Activated T-cell treated with anti-CD3 and anti-CD28 coated beads for 4 hours (primary cell): ENCODE measurements around the gene GIMAP5.

Experiments
- DNase-seq: peaks from one replicate; pipeline ENCODE4 v3.0.0-alpha.2; 2020

GIMAP5 gene

DNA sequence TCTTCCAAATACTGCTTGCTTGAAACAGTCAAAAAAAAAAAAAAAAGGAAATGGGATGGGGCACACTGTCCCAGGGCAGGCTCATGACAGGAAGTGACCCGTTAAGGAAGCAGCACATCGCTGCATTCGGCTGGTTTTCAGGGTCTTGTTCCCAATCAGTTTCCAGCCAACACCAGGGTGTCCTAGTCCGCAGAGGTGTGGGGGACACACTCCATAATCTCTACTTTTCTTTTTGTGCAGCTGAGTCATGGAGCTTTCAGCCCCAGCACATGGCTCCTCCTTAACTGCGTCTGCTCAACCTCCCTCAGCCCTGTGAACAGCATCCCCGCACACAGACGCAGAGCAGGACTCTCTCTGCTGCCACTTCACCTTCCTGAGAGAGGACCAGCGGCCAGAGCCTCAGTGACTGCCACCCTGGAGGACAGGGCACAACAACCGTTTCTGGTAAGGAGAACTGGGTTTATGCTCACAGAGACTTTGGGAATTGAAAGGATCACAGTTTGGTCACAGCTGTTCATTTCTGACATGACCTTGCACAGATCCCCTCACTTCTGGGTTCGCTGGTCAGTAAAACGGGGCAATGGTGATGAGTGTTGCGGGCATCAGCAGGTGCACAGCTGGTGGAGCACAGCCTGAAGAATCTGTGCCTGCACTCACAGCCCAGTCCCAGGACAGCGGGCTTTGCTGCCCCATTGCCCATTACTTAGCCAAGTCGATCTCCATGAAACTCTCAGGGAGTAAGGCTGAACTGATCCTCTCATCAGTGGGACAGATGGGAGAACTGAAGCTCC, at the start of gene GIMAP5:
TSS of gene GIMAP5 (plus strand) at position 154 of the 791 bp plus-strand sequence. CDS start 3,467 bp downstream, outside the sequence.
- no peak for DNase-seq

DNA sequence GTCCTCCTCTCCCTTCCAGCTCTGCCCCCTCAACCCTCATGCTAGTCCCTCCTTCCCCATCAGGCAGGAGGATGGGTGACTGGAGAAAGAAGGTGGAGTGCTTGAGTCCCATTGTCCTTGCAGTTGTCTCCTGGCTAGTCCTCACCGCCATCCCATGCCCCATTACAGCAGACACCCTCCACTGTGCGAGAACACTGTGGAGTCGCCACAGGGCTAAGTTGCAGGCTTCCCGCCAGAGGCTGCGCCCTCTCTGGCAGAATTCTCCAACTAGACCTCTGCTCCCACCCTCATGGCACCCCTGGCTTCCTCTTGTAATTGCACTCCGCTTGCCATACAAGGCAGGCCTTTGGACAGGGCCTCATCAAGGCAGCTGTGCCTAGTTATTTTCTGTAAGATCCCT, 48.6 kb upstream of the GIMAP5 start:
- no peak for DNase-seq

DNA sequence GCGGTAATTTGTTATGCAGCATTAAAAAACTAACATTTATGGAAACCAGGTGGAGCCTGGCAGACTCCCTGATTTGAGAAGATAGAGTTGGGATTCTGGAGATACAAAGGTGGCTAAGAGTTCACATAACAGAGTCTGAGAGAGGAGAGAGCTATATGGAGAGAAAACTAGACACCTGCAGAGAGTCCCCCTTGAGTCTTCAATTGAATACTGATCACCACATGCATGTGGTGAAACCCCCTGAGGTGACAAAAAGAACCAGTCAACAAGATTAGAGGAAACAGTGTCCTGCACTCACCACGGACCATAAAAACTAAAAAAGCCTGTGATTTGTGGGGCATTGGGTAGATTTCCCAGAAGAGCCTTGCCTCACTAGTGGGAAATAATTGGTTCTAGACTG, 41.6 kb upstream of the GIMAP5 start:
- DNase-seq: no peak

DNA sequence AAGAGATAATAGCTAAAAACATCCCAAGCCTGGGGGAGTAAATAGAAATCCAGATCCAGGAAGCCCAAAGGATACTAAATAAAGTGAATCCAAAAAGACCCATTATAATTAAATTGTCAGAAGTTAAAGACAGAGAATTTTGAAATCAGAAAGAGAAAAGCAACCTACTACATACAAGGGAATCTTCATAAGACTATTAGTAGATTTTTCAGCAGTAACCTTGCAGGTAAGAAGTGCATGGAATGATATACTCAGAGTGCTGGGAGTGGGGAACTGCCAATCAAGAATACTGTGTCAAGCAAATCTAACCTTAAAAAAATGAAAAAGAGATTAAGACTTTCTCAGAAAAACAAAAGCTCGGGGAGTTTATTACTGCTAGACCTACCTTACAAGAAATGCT, 34.0 kb upstream of the GIMAP5 start:
- DNase-seq: no peak

DNA sequence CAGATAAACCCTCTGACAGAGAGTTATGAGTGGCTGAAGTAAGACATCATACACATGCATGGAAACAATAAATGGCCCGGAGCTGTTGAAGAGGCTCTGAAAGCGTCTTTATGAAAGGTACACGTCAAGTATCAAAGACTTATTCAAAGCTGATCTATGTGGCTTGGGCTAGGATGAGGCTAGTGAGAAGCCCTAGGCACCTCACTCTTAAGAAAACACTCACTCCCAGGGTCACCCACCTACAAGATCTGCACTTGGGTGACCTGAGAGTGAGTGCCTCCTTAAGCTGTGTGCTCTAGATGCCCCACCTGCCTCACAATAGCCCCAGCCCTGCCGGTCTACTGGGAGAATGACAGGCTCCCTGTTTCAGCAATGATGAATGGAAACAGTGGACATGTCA, 21.9 kb upstream of the GIMAP5 start:
- DNase-seq: no peak

DNA sequence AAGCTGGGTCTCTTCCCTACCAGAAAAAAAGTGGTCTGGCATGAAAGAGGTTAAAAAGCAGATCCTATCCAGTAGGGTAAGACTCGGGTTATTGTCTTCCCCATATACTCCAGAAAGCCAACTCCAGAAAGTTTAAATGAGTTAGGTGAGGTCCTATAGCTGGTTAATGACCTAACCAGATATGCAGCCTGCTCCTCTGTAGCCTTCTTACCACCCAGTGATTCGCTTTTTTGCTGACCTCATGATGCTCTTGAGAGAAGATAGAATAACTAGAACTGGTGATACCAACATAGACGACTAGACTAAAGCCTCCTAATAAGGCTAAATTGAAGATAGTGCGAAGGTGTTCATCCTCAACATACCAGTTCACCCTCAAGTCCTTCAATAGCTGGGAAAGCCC, 21.5 kb upstream of the GIMAP5 start:
- no peak for DNase-seq

DNA sequence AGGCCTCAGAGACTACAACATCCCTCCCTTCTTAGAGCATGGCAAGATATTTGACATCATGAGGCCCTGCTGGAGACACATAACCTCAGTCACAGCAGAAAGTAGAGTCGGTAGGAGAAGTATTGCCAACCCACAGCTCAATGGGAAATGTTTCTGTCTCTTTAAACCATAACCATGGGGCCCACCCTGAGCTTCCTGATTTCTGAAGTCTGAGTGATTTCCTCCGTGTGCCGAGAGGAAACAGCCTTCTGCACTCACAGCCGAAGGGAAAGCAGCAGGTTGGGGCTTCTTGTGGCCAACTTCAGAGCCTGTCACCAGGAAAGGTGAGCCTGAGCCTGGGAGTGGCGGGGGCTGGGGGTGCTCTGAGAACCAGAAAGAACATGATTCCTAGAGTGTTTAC, 20.9 kb upstream of the GIMAP5 start, which contains the start of gene GIMAP1:
TSS of gene GIMAP1 (plus strand) at position 246 of the 400 bp plus-strand sequence. CDS start 2,435 bp downstream, outside the sequence.
- DNase-seq: no peak

DNA sequence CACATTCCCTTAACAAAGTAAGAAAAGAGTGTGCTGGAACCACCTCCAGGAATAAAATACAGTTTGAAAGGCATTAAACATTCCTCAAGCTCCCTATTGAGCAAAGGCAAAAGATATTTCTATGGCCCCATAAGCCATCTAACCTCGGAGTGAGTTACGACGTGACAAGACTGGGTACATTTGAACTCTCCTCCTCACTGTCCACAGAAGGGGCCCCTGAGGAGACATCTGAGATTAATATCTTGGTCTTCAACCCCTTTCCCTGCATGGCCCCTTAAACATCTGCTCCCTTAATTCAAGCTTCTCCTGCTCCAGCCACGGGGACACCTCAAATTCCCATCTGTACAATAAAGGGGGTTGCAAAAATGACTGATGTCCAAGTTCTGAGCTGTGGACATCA, 20.3 kb upstream of the GIMAP5 start:
- DNase-seq: no peak

DNA sequence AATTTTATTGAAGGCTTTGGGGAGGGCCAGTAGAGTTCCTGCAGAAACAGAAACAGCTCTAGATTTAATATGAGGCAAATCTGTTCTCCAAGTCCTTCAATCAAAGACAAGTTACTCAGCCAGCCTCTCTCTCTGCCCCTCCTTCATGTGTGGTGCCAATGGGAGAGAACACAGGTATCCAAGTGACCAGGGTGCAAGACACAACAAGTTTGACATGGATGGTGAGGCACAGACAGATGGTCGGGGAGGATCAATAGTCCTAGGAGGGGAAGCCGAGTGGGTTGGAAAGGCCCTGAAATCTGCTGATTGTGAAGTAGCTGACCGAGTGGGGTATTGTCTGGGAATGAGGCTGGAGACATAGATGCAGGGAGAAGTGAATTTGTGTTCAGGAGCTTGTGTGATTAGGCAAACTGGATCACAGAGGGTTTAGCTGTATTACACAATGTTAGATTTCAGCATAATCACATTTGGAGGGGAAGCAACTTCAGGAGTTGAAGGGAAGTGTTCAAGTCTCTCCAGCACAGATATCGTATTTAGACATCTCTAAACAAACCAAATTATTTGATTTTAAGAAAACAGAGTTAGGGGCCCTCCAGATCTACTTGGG, 19.3 kb upstream of the GIMAP5 start:
- no peak for DNase-seq

DNA sequence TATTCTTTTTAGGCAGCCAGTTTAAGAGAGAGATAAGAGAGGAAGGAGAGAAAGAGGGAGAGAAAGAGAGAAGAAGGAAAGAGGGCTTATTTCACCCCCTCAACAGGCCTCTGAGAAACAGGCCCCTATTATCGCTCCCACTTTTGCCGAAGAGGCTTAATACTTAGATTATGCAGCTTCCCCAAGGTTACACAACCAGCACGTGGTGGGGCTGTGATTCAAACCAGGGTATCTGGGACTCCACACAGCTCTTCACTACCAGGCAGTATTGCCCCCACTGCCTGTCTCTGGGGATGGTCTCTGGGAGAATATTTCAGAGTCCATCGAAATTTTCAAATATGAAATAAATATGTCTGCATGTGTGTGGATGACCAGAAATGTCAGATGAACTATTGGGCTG, 17.8 kb upstream of the GIMAP5 start:
- no peak for DNase-seq

DNA sequence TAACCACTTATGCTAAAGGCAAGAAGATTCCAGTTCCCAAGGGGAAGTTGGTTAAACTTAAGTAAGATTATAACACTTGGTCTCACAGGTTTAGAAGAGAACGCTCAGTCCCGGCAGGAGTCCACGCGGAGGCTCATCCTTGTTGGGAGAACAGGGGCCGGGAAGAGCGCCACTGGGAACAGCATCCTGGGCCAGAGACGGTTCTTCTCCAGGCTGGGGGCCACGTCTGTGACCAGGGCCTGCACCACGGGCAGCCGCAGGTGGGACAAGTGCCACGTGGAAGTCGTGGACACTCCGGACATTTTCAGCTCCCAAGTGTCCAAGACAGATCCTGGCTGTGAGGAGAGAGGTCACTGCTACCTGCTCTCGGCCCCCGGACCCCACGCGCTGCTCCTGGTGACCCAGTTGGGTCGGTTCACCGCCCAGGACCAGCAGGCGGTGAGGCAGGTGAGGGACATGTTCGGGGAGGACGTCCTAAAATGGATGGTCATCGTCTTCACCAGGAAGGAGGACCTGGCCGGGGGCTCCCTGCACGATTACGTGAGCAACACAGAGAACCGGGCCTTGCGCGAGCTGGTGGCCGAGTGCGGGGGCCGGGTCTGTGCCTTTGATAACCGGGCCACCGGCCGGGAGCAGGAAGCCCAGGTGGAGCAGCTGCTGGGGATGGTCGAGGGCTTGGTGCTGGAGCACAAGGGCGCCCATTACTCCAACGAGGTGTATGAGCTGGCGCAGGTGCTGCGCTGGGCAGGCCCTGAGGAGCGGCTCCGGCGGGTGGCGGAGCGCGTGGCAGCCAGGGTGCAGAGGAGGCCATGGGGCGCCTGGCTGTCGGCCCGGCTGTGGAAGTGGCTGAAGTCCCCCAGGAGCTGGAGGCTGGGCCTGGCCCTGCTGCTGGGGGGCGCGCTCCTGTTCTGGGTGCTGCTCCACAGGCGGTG, 17.0 kb upstream of the GIMAP5 start:
- no peak for DNase-seq

DNA sequence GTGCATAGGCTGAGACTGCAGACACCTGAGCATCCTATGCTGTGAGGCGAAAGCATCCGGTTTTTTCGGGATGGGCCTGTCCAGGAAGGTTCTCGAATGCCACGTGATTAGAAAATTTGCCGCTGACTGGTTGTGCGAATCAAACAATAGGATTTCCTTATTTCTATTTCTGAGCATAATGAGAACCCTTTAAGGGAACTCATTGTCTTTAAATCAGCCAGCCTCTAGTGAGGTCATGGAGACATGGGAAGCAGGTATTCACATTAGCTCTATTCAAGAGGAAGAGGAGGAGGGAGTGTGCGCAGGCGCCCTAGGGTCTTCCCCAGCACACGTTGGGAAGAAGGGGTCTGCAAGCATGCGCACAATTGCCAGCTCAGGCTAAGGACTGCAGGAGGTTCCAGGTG, 15.2 kb upstream of the GIMAP5 start:
- no peak for DNase-seq

DNA sequence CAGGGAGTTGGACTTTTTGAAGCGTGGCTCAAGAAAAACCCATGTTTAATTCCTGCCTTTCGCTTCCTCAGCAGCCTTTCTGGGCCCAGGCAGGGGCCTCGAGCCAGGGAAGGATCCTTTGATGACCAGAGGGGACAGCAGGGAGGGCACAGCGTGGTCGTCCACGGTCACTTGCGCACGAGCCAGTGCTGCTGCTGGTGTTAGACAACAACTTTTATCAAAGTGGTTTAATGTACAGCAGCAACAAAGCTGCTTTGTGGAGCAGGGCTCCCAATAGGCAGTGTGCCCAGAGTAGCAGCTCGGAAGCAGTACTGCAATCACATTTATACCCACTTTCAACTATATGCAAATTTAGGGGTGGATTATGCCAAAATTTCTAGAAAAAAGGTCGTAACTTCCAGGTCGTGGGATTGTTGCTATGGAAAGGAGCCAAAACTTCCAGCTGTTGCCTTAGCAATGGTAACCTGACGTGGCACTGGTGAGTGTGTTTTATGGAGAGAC, 14.7 kb upstream of the GIMAP5 start:
- DNase-seq: no peak

DNA sequence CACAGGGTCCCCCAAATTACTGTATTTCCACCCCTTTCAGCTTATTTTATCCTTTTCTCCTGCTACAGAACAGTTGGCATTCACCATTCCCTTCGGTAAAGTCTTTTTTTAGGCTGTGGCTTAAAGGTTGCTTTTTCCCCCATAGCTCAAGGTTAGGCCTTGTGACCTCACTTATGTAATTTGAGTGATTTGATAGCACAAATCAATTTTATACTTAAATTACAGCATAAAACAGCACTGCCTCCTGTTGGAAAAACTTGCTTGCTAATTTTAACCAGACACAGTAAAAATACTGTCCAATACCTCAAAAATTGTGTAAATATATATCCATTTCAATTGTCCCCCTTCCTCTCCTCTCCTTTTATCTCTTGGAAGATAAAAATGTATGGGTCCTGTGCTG, 13.8 kb upstream of the GIMAP5 start:
- DNase-seq: no peak

DNA sequence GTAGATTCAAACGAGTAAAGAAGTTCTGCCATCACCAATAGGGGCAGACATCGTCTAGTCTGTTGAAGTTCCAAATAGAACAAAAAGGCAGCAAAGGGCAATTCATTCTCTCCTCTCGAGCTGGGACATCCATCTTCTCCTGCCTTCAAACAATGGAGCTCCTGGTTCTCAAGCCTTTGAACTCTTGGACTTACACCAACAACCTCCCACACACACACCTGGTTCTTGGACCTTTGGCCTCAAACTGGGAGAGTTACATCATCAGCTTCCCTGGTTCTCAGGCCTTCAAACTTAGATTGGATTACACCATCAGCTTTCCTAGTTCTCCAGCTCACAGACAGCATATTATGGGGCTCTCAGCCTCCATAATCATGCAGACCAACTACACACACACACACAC, 9.8 kb upstream of the GIMAP5 start:
- no peak for DNase-seq

DNA sequence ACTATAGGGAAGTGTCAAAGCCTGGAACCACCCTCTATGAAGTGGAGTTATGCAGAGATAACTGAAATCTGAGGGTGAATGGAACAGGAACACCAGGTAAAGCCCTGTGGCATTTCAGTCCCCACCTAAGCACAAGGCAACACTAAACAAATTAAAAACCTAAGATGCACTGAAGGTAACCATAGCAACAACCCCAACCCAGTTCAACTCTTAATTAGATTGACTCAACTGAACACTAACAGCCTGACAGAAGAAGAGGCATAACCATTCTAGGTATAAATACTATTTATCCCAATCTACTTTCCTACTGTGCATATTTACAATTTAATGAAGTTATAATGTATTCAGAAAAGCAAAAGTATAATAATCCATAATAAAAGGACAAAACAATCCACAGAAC, 9.2 kb upstream of the GIMAP5 start:
- no peak for DNase-seq

DNA sequence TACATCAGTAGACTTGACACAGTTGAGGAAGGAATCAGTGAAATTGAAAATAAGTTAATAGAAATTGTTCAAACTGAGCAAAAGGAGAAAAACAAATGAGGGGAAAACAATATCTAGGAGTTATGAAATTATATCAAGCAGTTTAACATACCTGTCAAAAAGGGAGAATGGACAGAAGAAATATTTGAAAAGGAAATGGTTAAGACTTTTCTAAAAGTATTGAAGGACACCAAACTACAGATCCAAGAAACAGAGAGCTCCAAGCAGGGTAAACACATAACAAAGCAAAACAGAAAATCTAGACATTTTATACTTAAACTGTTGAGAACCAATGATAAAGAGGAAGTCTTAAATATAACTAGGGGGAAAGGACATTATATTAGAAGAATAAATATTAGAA, 8.6 kb upstream of the GIMAP5 start:
- no peak for DNase-seq

DNA sequence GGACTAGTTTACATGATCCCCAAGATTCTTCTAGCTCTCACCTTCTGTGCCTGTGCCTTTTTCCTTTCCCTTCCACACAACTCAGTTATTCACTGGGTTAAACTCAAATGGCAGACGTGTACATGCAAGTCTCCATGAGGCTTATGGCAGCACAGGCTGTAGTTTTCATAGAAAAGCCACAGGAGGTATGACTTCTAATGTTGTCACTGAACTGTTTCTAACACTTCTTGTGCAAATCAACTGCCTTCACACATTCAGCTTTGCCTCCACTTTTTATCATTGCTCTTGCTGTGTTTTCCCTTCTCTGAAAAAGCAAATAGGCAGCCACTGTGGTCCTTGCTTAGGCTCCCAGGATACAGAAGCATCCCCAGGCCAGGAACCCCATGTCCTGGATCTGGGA, 5.3 kb upstream of the GIMAP5 start:
- no peak for DNase-seq

DNA sequence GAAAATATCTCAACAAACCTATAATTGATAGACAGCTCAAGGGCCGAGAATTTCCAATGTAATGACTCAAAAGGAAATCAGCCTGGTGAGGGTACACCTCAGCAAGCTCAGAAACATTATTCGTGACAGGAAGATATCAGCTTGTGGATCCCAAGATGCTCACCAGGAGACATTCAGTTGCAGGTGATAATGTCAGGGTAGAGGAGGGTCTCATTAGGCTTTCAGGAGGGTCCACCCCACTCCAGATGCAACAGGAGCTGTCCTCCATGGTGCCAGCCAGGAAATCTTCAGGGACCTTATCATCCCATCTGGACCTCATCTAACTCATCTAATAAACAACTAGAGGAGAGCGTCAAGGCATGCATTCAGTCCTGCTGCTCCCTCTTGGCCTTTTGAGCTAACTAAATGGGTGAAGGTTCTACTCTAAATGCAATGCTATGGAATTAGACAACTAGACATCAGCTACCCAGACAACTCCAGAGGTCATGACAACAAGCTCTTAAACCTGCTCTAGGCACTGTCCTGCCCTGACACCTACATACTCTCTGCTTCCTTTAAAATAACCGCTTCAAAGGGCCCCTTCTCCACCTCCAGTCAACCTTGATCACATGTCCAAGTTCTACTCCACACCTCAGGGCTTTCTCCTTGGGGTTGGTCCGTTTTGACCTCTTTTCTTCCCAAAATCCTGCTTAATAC, 4.3 kb upstream of the GIMAP5 start:
- no peak for DNase-seq

DNA sequence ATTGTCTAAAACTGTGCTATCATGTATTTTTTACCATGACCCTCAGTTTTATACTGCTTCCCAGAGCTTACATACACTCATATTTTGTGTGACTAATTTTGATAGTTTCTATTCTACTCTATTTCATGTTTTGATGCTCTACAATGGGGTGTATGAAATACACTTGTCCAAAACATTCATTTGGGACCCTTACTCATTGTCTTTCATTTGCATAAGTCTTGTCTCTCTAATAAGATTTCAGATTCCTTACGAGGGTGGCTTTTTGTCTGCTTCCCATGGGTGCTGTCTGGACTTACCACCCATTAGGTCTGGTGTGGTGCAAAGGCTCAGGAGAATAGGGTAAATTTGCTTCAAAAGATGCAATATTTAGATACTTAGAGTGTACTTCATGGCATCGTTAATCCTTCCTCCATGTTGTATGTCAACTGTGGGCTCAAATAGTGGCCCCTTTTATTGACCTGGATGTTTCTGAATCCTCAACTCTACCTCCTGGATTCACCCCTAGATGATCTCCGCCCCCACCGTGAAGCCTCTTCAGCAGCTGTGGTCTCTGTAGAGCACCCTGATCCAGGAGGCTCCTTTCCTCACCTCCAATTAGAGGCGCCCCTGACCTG, 3.6 kb upstream of the GIMAP5 start:
- DNase-seq: no peak

DNA sequence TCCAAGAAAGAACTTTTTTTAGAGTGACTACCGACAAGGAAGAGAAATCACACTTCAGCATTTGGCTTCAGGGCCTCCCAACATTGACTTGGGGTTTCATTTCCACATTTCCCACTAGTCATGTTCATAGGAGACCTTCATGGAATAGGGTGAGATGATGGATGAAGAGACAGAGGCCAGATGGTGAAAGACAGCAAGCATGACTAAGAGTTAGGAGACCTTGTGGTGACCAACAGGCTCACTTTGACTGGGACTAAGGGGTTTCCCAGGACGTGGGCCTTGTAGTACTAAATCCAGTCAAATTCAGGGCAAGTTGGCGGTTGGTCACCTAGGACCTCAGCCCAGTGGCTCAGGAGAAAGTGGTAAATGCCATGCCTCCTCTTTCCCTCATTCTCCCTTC, 3.0 kb upstream of the GIMAP5 start:
- no peak for DNase-seq
